Mammary epithelial cell (primary cell): ENCODE data around the gene KYNU.

Source experiments
- EZH2 ChIP-seq: IDR thresholded peaks from 2 replicates; pipeline ENCODE4 v1.6.1; 2012; ENCODE audit warnings: low read length, inconsistent platforms, borderline replicate concordance
- TF ChIP-seq, protein P1 (sequence below), 2 donors: IDR thresholded peaks in 1 of 2; conservative IDR thresholded peaks in 1 of 2; 2 replicates each; pipeline ENCODE4 v1.5.1; 2011 to 2012; ENCODE audit warnings: inconsistent platforms in 2 of 2, low read length in 2 of 2, mild to moderate bottlenecking in 2 of 2, control low read depth in 1 of 2, low read depth in 1 of 2; ENCODE audit not compliant: insufficient read depth in 1 of 2; ENCODE audit errors: extremely low read depth in 1 of 2

DNA sequence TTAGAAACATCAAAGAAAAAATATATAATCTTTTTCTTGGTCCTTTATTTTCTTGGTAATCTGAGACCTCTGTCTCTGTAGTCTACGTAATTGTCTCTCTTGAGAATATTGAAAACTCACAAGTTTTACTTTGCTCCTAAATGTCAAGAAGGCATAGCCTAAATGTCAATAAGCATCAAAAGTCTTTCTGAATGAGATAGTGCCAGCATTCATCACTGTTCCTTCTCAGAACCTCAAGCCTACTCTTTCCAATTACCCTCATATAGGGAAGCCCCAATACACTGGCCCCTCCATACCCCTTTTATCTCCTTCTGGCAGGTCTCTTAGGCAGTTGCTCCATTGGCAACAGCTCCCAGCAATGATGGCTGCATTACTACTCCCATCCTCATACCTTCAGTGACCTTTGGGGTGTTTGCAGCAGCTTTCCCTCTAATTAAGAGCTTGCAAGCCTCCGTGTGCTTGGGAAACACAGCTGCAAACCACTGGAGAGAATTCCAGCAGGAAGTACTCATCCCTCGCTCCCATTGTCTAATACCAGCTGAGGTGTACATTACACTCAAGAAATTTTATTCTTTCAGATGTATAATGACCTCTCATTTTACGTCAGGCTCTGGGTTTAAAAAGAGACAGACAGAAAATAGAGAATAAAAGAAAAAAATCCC is 95.8 kb downstream of the KYNU start:
- TF ChIP-seq, protein P1, sequence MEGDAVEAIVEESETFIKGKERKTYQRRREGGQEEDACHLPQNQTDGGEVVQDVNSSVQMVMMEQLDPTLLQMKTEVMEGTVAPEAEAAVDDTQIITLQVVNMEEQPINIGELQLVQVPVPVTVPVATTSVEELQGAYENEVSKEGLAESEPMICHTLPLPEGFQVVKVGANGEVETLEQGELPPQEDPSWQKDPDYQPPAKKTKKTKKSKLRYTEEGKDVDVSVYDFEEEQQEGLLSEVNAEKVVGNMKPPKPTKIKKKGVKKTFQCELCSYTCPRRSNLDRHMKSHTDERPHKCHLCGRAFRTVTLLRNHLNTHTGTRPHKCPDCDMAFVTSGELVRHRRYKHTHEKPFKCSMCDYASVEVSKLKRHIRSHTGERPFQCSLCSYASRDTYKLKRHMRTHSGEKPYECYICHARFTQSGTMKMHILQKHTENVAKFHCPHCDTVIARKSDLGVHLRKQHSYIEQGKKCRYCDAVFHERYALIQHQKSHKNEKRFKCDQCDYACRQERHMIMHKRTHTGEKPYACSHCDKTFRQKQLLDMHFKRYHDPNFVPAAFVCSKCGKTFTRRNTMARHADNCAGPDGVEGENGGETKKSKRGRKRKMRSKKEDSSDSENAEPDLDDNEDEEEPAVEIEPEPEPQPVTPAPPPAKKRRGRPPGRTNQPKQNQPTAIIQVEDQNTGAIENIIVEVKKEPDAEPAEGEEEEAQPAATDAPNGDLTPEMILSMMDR (conservative IDR thresholded peaks at IDR 0.05 in 1 of 2, IDR thresholded peaks at IDR 0.05 in 1 of 2; ENCODE audit: extremely low read depth in 1 of 2, insufficient read depth in 1 of 2, low read depth in 1 of 2, low read length in 2 of 2), result no peak
- no peak for TF ChIP-seq EZH2
